Testis (tissue), 3 donors: ENCODE results near the gene HMG20B. TPM values are rescaled to one million over a fixed set of nuclear protein-coding genes. Genes with fewer than 3 reads are reported as not detected.

Source experiments
- DNase-seq: peaks from one replicate; pipeline ENCODE4 v3.0.0-alpha.2; 2019
- H3K27ac ChIP-seq, 2 donors: fragments of 200-600 bp; sonication (generic); one replicate each; pipeline ENCODE4 v1.5.1; 2019
- H3K27me3 ChIP-seq: fragments of 200-600 bp; sonication (generic); one replicate; pipeline ENCODE4 v1.5.1; 2019
- H3K36me3 ChIP-seq: fragments of 200-600 bp; sonication (generic); one replicate; pipeline ENCODE4 v1.5.1; 2017; ENCODE audit warnings: low read depth; ENCODE audit errors: missing control alignments
- H3K4me1 ChIP-seq: fragments of 200-600 bp; sonication (generic); one replicate; pipeline ENCODE4 v1.5.1; 2019
- H3K4me3 ChIP-seq, 2 donors: fragments of 200-600 bp; sonication (generic); one replicate each; pipeline ENCODE4 v1.5.1; 2017 to 2019
- H3K9me3 ChIP-seq: fragments of 200-600 bp; sonication (generic); one replicate; pipeline ENCODE4 v1.5.1; 2017
- CTCF ChIP-seq, 3 experiments: fragments of 450-650 bp in 2 of 3; fragments of 200-600 bp in 1 of 3; sonication (generic) in 1 of 3; IDR thresholded peaks; one replicate each; pipeline ENCODE4 v1.5.1; 2016 to 2019; ENCODE audit warnings: antibody characterized with exemption in 3 of 3, mild to moderate bottlenecking in 2 of 3, moderate library complexity in 1 of 3
- POLR2A ChIP-seq: fragments of 450-650 bp; IDR thresholded peaks from one replicate; pipeline ENCODE4 v1.6.1; 2017; ENCODE audit warnings: antibody characterized with exemption, mild to moderate bottlenecking, moderate library complexity
- WGBS, 2 donors: methylation state at CpG; one replicate each; pipeline ENCODE4 v1.1.5; 2018; 5-methylcytosine and 5-hydroxymethylcytosine counted together
- intact Hi-C: fragments of 100-400 bp; cut with DNase I; formaldehyde crosslinking; loops from one replicate; pipeline ENCODE4 v1.15.1; 2023; ENCODE audit warnings: low total_unique reads
- polyA plus RNA-seq: library from polyadenylated mRNA; stranded (reverse); fragments of 350-450 nt; fragmentation: Illumina TruSeq; extraction: RNeasy Lipid Tissue Mini Kit (QIAGEN cat#74804); gene quantifications from one replicate; pipeline ENCODE4 v1.2.3, GENCODE V29; 2014; ENCODE audit warnings: low read depth, low replicate concordance; ENCODE audit not compliant: insufficient read depth
- total RNA-seq, 2 donors: library from RNA; depleted of rRNA; stranded (reverse); fragments of >200 nt; gene quantifications; one replicate each; pipeline ENCODE4 v1.2.3, GENCODE V29; 2016

The HMG20B gene
- total and polyA plus RNA-seq, 3 donors from 2014 or later: 66.2 to 129 (median 108) TPM

- WGBS, 2 donors: 75 to 78% methylated on average over 33 to 79 of the region's 79 CpGs
- DNase-seq: peak; percentile 74
- Histone ChIP-seq H3K9me3 (no peaks in the 10 kb centered on the region), H3K27me3 (no peaks in the 10 kb centered on the region), H3K36me3 (no peaks in the 10 kb centered on the region), H3K4me1 (peaks cover 17% of the 10 kb centered on the region), H3K4me3 (peak overlapping the region in 1 of 2 donors; percentile 18), H3K27ac (no peak overlapping the region)
- TF ChIP-seq POLR2A (no peak), CTCF (IDR thresholded peaks at IDR 0.05) (no peak)
- intact Hi-C loops: loop anchor here (10.0 kb wide), 1 partner anchor 58 kb away; the partner anchor contains the start of gene MFSD12
These were observed 40.4 kb downstream of the HMG20B start for GRCh38 chr19:3612901-3613741.

GRCh38 chr19:3613818-3614661 is 41.3 kb downstream of the HMG20B start:
- Histone ChIP-seq H3K27me3 (no peaks in the 10 kb centered on the region), H3K4me3 (no peak overlapping the region), H3K27ac (no peak overlapping the region), H3K36me3 (no peaks in the 10 kb centered on the region), H3K9me3 (no peaks in the 10 kb centered on the region), H3K4me1 (peaks cover 9% of the 10 kb centered on the region)
- TF ChIP-seq CTCF (IDR thresholded peaks at IDR 0.05): no peak
- no peak for TF ChIP-seq POLR2A
- 82 to 85% methylated on average over 37 to 38 of the region's 39 CpGs for WGBS, 2 donors
- no peak for DNase-seq
- intact Hi-C loops: loop anchor here (10.0 kb wide), 1 partner anchor 59 kb away; the partner anchor contains the start of gene MFSD12

- H3K27me3 ChIP-seq: no peaks in the 10 kb centered on the region
- H3K27ac ChIP-seq: no peak overlapping the region
- WGBS, 2 donors: 92 to 97% methylated on average over 10 to 17 of the region's 18 CpGs
- intact Hi-C loops: loop anchor here (10.0 kb wide), 1 partner anchor 60 kb away; the partner anchor contains the start of gene MFSD12
- H3K4me1 ChIP-seq: peaks cover 4% of the 10 kb centered on the region
- no peak for DNase-seq
- no peaks in the 10 kb centered on the region for H3K36me3 ChIP-seq
- TF ChIP-seq POLR2A (no peak), CTCF (IDR thresholded peaks at IDR 0.05) (no peak)
- H3K4me3 ChIP-seq: no peak overlapping the region
- no peaks in the 10 kb centered on the region for H3K9me3 ChIP-seq
These were observed 42.2 kb downstream of the HMG20B start for GRCh38 chr19:3614858-3615505.

- Histone ChIP-seq H3K36me3 (no peaks in the 10 kb centered on the region), H3K27ac (no peak overlapping the region), H3K9me3 (no peaks in the 10 kb centered on the region), H3K27me3 (no peaks in the 10 kb centered on the region), H3K4me1 (no peaks in the 10 kb centered on the region), H3K4me3 (no peak overlapping the region)
- WGBS, 2 donors: 94 to 100% methylated on average over 3 to 23 of the region's 26 CpGs
- intact Hi-C loops: loop anchor here (10.0 kb wide), 1 partner anchor 61 kb away; the partner anchor contains the start of gene MFSD12
- no peak for DNase-seq
- TF ChIP-seq CTCF (IDR thresholded peaks at IDR 0.05) (no peak), POLR2A (no peak)
These were observed 42.9 kb downstream of the HMG20B start for GRCh38 chr19:3615524-3616135.
